HUES48 (cell line): ENCODE results near the gene LSR.
"Not testable (repeated sequence)": the region's sequence is repeated elsewhere in the genome, so short reads cannot be mapped to it uniquely, and the experiment has no call there.

Source experiments
- H3K27ac ChIP-seq: one replicate; pipeline ENCODE4 v1.7.0; 2013; ENCODE audit warnings: low read depth, low read length, inconsistent platforms
- H3K27me3 ChIP-seq: 2 replicates; pipeline ENCODE4 v1.6.1; 2013; ENCODE audit warnings: mild to moderate bottlenecking, low read length; ENCODE audit not compliant: control insufficient read depth, insufficient read depth
- H3K36me3 ChIP-seq: 2 replicates; pipeline ENCODE4 v1.6.1; 2013; ENCODE audit warnings: low read length; ENCODE audit not compliant: control insufficient read depth, insufficient read depth
- H3K4me1 ChIP-seq: 2 replicates; pipeline ENCODE4 v1.6.1; 2013; ENCODE audit warnings: mild to moderate bottlenecking, low read length; ENCODE audit not compliant: control insufficient read depth, insufficient read depth
- H3K4me3 ChIP-seq: 2 replicates; pipeline ENCODE4 v1.5.1; 2013; ENCODE audit warnings: mild to moderate bottlenecking, low read depth, low read length
- H3K9ac ChIP-seq: 2 replicates; pipeline ENCODE4 v1.6.1; 2013; ENCODE audit warnings: mild to moderate bottlenecking, low read depth, low read length, moderate library complexity
- H3K9me3 ChIP-seq: 2 replicates; pipeline ENCODE4 v1.6.1; 2013; ENCODE audit warnings: low read length; ENCODE audit not compliant: control insufficient read depth, insufficient read depth

The LSR gene

DNA sequence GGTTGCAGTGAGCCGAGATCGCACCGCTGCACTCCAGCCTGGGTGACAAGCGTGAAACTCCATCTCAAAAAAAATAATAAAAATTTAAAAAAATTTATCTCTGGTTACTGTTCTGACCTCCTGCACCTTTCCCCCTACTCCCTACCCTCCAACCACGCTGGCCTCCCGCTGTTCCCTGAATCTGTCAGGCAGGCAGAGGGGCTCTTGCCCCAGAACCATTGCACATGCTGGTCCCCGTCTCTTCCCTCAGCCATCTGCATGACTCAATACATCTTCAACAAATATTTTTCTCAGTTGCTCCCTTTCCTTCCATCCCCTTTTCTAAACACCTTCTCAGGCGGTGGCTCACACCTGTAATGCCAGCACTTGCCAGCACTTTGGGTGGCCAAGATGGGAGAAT, 19.2 kb upstream of the LSR start:
- H3K4me3 ChIP-seq, result no peak overlapping the region
- no peak overlapping the region for H3K27ac ChIP-seq
- no peaks in the 10 kb centered on the region for H3K27me3 ChIP-seq
- H3K36me3 ChIP-seq, result no peaks in the 10 kb centered on the region
- peaks cover 9% of the 10 kb centered on the region; the same call in 1 of the 2 replicates for H3K4me1 ChIP-seq
- H3K9ac ChIP-seq, result no peak overlapping the region
- H3K9me3 ChIP-seq, result 0 out of 2 replicates have a peak, but pooled peaks cover under 1% of the 10 kb centered on the region

DNA sequence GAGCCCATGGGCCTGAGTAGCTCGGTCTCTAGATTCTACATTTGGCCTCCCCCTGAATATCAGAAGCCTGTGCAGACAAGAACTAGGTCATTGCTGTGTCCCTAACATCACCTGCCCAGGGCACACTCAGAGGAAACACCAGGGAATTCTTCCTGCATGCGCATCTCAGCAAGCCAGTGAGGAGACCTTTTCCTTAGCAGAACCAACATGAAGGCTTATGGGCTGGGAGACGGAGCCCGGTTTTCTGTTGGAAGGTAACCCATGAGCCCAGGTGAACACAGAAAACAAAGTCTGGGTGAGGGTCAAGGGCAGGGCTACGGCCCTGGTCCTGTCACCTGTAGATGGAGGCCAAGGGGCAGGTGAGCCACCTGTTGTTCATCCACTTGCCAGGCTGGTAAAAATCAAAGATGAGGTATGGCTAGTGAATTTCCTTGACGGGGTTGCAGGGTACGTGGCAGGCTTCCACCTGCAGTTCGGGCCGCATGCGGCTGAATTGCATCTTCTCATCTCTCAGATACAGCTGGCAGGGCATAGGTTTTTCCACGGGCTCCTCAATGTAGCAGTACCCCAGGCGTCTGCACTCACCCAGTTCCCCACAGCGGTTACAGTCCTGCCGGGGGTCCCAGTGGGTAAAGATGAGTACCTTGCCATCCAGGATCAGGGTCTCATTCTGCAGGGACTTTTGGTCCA, 16.7 kb upstream of the LSR start:
- no peaks in the 10 kb centered on the region for H3K4me1 ChIP-seq
- H3K4me3 ChIP-seq, result no peak overlapping the region
- 0 out of 2 replicates have a peak, but pooled peaks cover 2% of the 10 kb centered on the region for H3K9me3 ChIP-seq
- no peaks in the 10 kb centered on the region for H3K27me3 ChIP-seq
- no peak overlapping the region for H3K9ac ChIP-seq
- H3K27ac ChIP-seq, result no peak overlapping the region
- no peaks in the 10 kb centered on the region for H3K36me3 ChIP-seq

DNA sequence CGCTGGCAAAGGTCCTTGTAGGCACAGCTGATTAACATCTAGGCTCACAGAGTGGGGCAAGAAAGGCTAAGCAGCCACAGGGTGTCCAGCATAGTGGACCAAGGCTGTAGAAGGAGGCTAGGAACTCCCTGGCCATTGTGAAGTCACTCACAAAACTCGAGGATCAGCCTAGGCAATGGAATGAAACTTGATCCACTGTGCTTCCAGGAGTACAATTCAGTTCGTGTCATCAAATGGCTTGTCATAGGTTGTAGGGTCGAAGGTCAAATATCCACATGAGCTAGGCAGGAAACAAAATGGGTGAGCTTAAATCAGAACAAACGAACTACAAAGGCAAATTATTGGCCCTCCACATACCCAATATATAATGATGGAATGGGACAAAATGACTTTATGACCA, 15.9 kb upstream of the LSR start:
- Histone ChIP-seq H3K9ac (no peak overlapping the region), H3K27me3 (no peaks in the 10 kb centered on the region), H3K9me3 (0 out of 2 replicates have a peak, but pooled peaks cover 2% of the 10 kb centered on the region), H3K4me1 (no peaks in the 10 kb centered on the region), H3K27ac (no peak overlapping the region), H3K36me3 (no peaks in the 10 kb centered on the region), H3K4me3 (no peak overlapping the region)

DNA sequence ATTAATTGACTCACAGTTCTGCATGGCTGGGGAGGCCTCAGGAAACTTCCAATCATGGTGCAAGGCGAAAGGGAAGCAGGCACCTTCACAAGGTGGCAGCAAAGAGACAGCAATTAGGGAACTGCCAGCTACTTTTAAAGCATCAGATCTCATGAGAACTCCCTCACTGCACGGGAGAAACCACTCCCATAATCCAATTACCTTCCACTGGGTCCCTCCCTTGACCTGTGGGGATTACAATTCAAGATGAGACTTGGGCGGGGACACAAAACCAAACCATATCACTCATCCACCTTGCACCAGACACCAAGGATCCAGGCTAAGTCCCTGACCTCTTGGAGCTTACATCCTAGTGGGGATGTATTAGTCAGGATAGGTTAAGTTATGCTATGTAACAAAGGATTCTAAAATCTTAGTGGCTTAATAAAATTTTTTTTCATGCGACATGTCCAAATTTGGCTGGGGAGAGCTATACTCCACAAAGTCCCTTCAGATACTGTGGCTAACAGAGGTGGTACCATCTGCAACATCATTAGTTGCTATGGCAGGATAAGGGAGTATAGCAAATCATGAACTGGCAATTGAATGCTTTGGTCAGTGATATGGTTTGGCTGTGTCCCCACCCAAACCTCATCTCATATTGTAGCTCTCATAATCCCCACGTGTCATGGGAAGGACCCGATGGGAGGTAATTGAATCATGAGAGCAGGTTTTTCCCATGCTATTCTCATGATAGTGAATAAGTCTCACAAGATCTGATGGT, 12.0 kb upstream of the LSR start:
- Histone ChIP-seq H3K27ac (no peak overlapping the region), H3K4me3 (no peak overlapping the region), H3K9me3 (peaks cover 6% of the 10 kb centered on the region; the same call in 1 of the 2 replicates), H3K4me1 (no peaks in the 10 kb centered on the region), H3K9ac (no peak overlapping the region), H3K27me3 (no peaks in the 10 kb centered on the region), H3K36me3 (no peaks in the 10 kb centered on the region)

DNA sequence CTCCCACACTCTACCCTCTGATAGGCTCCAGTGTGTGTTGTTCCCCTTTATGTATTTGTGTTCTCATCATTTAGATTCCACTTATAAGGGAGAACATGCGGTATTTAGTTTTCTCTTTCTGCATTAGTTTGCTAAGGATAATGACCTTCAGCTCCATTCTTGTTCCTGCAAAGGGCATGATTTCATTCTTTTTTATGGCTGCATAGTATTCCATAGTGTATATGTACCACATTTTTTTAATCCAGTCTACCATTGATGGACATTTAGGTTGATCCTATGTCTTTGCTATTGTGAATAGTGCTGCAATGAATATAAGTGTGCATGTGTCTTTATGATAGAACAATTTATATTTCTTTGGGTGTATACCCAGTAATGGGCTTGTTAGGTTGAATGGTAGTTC, 9.2 kb upstream of the LSR start:
- not testable (repeated sequence) for H3K9me3 ChIP-seq, H3K9ac ChIP-seq, H3K4me3 ChIP-seq, H3K4me1 ChIP-seq, H3K27me3 ChIP-seq, H3K36me3 ChIP-seq, H3K27ac ChIP-seq

DNA sequence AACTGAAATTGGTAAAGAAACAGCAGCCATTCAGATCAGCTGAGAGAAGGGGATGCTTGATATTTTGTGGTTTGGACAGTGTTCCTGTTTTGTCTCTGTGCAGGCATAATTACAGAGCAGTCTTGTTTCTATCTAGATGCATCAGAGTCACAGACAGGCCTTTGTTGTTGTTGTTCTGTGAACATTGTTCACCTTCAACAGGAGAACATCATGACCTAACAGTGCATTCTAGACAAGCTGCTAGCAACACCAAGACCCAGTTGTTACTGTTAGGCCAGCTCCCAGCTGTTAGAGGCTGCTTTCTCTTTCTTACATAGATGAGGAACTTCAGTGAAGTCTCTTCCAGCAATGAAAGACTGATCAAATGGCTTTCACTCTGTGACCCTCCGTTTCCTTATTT, 8.5 kb upstream of the LSR start:
- H3K27me3 ChIP-seq, result no peaks in the 10 kb centered on the region
- no peak overlapping the region for H3K9ac ChIP-seq
- H3K27ac ChIP-seq, result no peak overlapping the region
- H3K36me3 ChIP-seq, result no peaks in the 10 kb centered on the region
- H3K4me1 ChIP-seq, result no peaks in the 10 kb centered on the region
- peaks cover 3% of the 10 kb centered on the region; the same call in 1 of the 2 replicates for H3K9me3 ChIP-seq
- H3K4me3 ChIP-seq, result no peak overlapping the region

DNA sequence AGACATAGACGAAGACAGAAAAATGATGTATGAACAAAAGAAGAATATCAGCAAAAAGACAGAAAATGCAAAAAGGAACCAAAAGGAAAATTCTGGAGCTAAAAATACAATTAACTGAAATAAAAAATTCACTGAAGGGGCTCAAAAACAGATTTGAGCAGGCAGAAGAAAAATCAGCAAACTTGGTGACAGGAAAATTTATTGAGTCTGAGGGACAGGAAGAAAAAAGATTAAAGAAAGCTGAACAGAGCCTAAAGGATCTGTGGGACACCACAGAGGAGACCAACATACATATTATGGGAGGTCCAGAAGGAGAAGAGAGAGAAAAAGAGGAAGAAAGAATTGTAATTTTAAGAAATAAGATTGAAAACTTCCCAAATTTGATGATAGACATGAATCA, 7.4 kb upstream of the LSR start:
- Histone ChIP-seq H3K9ac (no peak overlapping the region), H3K27me3 (no peaks in the 10 kb centered on the region), H3K4me3 (no peak overlapping the region), H3K36me3 (no peaks in the 10 kb centered on the region), H3K4me1 (no peaks in the 10 kb centered on the region), H3K9me3 (peaks cover 3% of the 10 kb centered on the region; the same call in 1 of the 2 replicates), H3K27ac (no peak overlapping the region)

DNA sequence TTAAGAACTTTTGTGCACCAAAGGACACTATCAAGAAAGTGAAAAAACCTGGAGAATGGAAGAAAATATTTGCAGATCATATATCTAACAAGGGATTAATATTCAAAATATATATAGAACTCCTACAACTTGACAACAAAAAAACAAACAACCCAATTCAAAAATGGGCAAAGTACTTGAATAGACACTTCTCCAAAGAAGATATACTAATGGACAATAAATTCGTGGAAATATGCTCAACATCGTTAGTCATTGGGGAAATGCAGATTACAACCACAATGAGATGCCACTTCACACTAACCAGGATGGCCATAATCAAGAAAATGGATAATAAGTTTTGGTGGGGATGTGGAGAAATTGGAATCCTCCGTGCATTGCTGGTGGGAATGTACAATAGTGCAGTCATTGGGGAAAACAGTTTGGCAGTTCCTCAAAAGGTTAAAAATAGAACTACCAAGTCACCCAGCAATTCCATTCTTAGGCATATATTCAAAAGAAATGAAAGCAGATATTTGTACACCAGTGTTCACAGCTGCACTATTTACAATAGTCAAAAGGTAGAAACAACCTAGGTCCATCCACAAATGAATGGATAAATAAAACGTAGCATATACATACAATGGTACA, 2.2 kb upstream of the LSR start:
- Histone ChIP-seq H3K27ac (peak overlapping the region; percentile 99), H3K9ac (0 out of 2 replicates have a peak overlapping the region, but pooled peaks have one; percentile 94), H3K27me3 (no peaks in the 10 kb centered on the region), H3K4me1 (peaks cover 12% of the 10 kb centered on the region), H3K4me3 (peak overlapping the region; percentile 88; the same call in 1 of the 2 replicates), H3K9me3 (no peaks in the 10 kb centered on the region; the same call in 1 of the 2 replicates), H3K36me3 (peaks cover 16% of the 10 kb centered on the region)

DNA sequence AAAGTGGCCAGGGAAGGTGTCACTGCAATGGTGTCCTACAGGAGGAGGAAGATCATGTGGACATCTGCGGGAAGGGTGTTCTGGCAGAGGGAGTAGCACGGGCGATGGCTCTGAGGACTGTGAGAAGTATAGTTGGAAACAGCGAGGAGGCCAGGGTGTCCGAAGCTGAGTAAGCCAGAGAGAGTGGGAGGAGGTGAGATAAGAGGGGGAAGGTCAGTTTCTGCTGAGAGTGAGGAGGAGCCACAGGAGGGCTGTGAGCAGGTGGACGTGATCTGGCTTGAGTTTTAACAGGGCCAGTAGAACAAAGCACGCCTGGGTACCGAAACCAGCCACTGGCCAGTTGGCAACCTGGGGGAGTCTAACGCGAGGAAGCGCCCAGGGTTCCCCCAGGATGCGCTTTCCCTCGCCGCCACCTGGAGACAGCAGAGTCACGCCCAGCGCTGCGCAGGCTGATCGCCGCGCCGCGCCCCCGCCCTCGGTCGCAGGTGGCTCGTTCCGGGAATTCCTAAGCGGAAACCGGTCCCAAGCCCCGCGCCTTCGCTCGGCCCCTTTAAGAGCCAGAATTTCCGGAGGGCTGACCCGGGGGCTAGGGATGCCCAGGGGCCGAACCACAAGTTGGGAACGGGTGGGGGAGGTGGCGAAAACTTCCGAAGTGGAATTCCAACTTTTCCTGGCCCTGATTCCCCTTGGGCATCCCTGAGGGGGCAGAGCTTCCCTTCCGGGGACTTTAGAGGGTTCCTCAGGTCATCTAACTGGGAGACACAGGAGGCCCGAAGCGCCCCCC, 1.1 kb upstream of the LSR start:
- Histone ChIP-seq H3K36me3 (peaks cover 20% of the 10 kb centered on the region), H3K4me1 (peaks cover 12% of the 10 kb centered on the region), H3K9ac (peak overlapping the region; percentile 94), H3K27me3 (no peaks in the 10 kb centered on the region), H3K9me3 (no peaks in the 10 kb centered on the region), H3K27ac (peak overlapping the region; percentile 99), H3K4me3 (peak overlapping the region; percentile 88)

DNA sequence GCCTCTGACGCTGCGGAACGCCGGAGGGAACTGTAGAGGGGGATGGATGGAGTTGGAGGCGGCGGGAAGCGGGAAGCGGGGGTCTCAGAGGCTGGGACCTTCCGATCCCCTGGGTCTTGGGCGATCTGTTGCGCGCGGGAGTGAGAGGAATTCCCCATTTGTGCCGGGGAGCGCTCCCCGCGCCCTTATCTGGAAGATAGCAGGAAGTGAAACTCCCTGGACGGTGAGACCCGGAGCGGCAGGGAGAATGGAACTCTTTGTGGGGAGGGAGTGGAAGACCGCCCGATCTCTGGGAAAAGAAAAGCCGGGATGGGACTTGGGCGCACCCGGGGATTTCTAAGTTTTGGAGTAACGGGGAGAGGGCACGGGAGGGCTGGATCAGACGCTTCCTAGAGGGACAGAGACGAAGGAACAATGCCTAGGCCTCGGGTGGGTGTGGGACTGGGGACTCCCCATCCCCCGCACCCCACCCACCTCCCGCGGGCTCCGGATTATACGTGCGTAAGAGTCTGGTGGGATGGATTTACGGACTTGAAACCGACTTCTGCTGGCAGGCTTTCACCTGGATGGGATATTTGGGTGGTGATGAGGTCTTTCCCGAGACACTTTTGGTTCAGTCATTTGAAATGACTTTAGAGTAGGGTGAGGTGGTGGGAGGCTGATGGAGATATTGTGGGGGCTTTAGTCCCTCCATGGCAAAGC, 495 bp downstream of the LSR start:
- H3K27me3 ChIP-seq, result no peaks in the 10 kb centered on the region
- H3K9me3 ChIP-seq, result no peaks in the 10 kb centered on the region
- H3K36me3 ChIP-seq, result peaks cover 27% of the 10 kb centered on the region
- peaks cover 19% of the 10 kb centered on the region for H3K4me1 ChIP-seq
- peak overlapping the region; percentile 99 for H3K27ac ChIP-seq
- peak overlapping the region; percentile 94 for H3K9ac ChIP-seq
- H3K4me3 ChIP-seq, result peak overlapping the region; percentile 88
